DND-41 (cell line): ENCODE data around the gene GPER1.

Experiments used
- ATAC-seq: fragments of 200-7000 bp; cut with Tn5 transposase; 3 replicates; pipeline ENCODE4 v1.9.1; 2021; ENCODE audit warnings: low read depth; ENCODE audit not compliant: insufficient read depth
- DNase-seq: peaks from one replicate; pipeline ENCODE4 v3.0.0-alpha.2; 2020
- H2AFZ ChIP-seq: 2 replicates; pipeline ENCODE4 v1.6.0; 2012; ENCODE audit warnings: low read depth, low read length
- H3K27ac ChIP-seq: 2 replicates; pipeline ENCODE4 v1.5.1; 2012; ENCODE audit warnings: low read length, inconsistent platforms
- H3K27me3 ChIP-seq: fragments of 200-600 bp; sonication (generic); 2 replicates; pipeline ENCODE4 v1.6.0; 2012; ENCODE audit warnings: low read length, mild to moderate bottlenecking, inconsistent platforms; ENCODE audit not compliant: insufficient read depth, poor library complexity
- H3K36me3 ChIP-seq: 2 replicates; pipeline ENCODE4 v1.5.1; 2012; ENCODE audit warnings: low read length, inconsistent platforms; ENCODE audit not compliant: insufficient read depth
- H3K4me1 ChIP-seq: 2 replicates; pipeline ENCODE4 v1.5.1; 2012; ENCODE audit warnings: mild to moderate bottlenecking, low read length; ENCODE audit not compliant: insufficient read depth
- H3K4me2 ChIP-seq: 2 replicates; pipeline ENCODE4 v1.6.0; 2012; ENCODE audit warnings: mild to moderate bottlenecking, moderate library complexity, low read length, inconsistent platforms; ENCODE audit not compliant: insufficient read depth
- H3K4me3 ChIP-seq, 2 experiments: fragments of 200-600 bp in 1 of 2; shearing (Covaris generic) in 1 of 2; 2 replicates each; pipeline ENCODE4 v1.5.1; 2012 to 2016; ENCODE audit warnings: inconsistent platforms in 2 of 2, low read length in 2 of 2, mild to moderate bottlenecking in 2 of 2, low read depth in 1 of 2, moderate library complexity in 1 of 2
- H3K79me2 ChIP-seq: 2 replicates; pipeline ENCODE4 v1.6.0; 2012; ENCODE audit warnings: low read length, inconsistent platforms; ENCODE audit not compliant: insufficient read depth
- H3K9ac ChIP-seq: 2 replicates; pipeline ENCODE4 v1.6.0; 2012; ENCODE audit warnings: low read depth, mild to moderate bottlenecking, inconsistent platforms, low read length, moderate library complexity
- H3K9me3 ChIP-seq: 2 replicates; pipeline ENCODE4 v1.5.1; 2012; ENCODE audit warnings: low read length, moderate library complexity, mild to moderate bottlenecking, inconsistent platforms; ENCODE audit not compliant: insufficient read depth, severe bottlenecking
- H4K20me1 ChIP-seq: 2 replicates; pipeline ENCODE4 v1.6.0; 2012; ENCODE audit warnings: low read length; ENCODE audit not compliant: insufficient read depth
- EZH2 ChIP-seq: IDR thresholded peaks from 3 replicates; pipeline ENCODE4 v1.6.1; 2012; ENCODE audit warnings: borderline replicate concordance, low read depth, mild to moderate bottlenecking, moderate library complexity, low read length, inconsistent platforms; ENCODE audit not compliant: severe bottlenecking
- TF ChIP-seq, protein P1 (sequence below): IDR thresholded peaks from 2 replicates; pipeline ENCODE4 v1.5.1; 2012; ENCODE audit warnings: borderline replicate concordance, low read length, moderate library complexity, mild to moderate bottlenecking; ENCODE audit not compliant: poor library complexity, severe bottlenecking; ENCODE audit errors: extremely low read depth

The GPER1 gene

DNA sequence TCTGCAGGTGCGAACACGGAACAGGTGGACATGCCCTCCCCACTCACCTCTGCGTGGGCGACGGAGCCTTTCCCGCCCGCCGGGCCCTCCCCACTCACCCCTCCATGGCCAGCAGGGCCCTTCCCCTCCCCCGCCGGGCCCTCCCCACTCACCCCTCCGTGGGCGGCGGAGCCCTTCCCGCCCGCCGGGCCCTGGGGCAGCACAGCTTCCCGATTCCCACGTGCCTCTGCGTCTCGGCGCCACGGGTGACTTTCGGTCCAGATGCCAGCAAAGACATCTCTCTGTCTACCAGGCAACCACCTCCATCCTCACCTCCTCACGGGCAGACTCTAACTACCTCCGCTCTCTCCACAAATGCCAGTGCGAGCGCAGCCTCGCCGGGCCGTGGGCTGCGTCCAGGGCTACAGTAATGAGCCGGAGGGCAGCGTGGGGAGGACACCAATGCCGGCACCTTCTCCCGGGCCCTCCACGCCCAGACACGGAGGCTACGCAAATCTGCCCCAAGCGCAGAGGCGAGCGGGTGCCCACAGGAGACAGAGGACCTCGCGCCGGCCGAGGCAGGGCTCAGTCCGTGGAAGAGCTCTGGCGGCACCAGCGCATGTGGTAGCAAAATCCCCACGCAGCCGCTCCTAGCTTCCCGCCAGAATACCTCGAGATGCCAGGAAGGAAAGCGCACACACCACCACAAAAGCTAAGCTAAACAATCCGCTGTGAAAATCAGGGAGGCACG lies 21.8 kb downstream of the GPER1 start:
- H3K27me3 ChIP-seq: no peaks in the 10 kb centered on the region
- H3K9me3 ChIP-seq: no peaks in the 10 kb centered on the region
- no peak overlapping the region for H3K27ac ChIP-seq
- H3K4me1 ChIP-seq: no peaks in the 10 kb centered on the region
- H3K79me2 ChIP-seq: no peaks in the 10 kb centered on the region
- TF ChIP-seq, protein P1, sequence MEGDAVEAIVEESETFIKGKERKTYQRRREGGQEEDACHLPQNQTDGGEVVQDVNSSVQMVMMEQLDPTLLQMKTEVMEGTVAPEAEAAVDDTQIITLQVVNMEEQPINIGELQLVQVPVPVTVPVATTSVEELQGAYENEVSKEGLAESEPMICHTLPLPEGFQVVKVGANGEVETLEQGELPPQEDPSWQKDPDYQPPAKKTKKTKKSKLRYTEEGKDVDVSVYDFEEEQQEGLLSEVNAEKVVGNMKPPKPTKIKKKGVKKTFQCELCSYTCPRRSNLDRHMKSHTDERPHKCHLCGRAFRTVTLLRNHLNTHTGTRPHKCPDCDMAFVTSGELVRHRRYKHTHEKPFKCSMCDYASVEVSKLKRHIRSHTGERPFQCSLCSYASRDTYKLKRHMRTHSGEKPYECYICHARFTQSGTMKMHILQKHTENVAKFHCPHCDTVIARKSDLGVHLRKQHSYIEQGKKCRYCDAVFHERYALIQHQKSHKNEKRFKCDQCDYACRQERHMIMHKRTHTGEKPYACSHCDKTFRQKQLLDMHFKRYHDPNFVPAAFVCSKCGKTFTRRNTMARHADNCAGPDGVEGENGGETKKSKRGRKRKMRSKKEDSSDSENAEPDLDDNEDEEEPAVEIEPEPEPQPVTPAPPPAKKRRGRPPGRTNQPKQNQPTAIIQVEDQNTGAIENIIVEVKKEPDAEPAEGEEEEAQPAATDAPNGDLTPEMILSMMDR: no peak
- TF ChIP-seq EZH2: no peak
- no peak overlapping the region for H3K4me2 ChIP-seq
- ATAC-seq (no peak), DNase-seq (no peak)
- no peak overlapping the region for H2AFZ ChIP-seq
- peaks cover 19% of the 10 kb centered on the region; the same call in 1 of the 2 replicates for H4K20me1 ChIP-seq
- no peak overlapping the region for H3K9ac ChIP-seq
- peaks cover 7% of the 10 kb centered on the region; the same call in 1 of the 2 replicates for H3K36me3 ChIP-seq
- no peak overlapping the region for H3K4me3 ChIP-seq

- no peaks in the 10 kb centered on the region for H3K27me3 ChIP-seq
- no peaks in the 10 kb centered on the region for H3K4me1 ChIP-seq
- no peaks in the 10 kb centered on the region for H3K9me3 ChIP-seq
- peaks cover 20% of the 10 kb centered on the region for H4K20me1 ChIP-seq
- DNase-seq (no peak), ATAC-seq (no peak)
- peaks cover 7% of the 10 kb centered on the region; the same call in 1 of the 2 replicates for H3K36me3 ChIP-seq
- no peak overlapping the region for H3K27ac ChIP-seq
- no peak overlapping the region for H3K4me2 ChIP-seq
- H3K79me2 ChIP-seq: no peaks in the 10 kb centered on the region
- no peak for TF ChIP-seq EZH2
- TF ChIP-seq, protein P1: no peak
- H3K4me3 ChIP-seq: no peak overlapping the region
- no peak overlapping the region for H2AFZ ChIP-seq
- H3K9ac ChIP-seq: no peak overlapping the region
Observed at GRCh38 chr7:1110358-1110757, 22.4 kb downstream of the GPER1 start.

DNA sequence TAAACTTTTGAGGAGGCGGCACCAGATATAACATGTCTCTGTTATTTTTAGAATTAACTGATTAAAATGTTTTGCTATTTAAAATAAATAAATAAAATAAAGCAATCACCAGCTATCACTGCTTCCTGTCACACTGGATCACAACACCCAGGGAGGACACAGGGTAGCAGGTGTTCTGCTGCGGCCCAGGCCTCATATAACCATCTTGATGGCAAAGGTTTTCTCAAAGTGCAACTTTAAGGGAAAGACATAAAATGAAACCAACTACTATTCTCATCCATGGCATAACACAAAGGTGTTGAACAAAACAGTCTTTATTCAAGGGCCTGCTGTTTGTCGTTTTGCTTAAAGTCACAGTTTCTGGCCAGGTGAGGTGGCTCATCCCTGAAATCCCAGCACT lies 23.2 kb downstream of the GPER1 start:
- H3K4me2 ChIP-seq: no peak overlapping the region
- TF ChIP-seq, protein P1: no peak
- TF ChIP-seq EZH2: no peak
- no peaks in the 10 kb centered on the region for H3K27me3 ChIP-seq
- DNase-seq: no peak
- no peak for ATAC-seq
- H3K27ac ChIP-seq: no peak overlapping the region
- no peak overlapping the region for H3K9ac ChIP-seq
- no peak overlapping the region for H3K4me3 ChIP-seq
- H3K79me2 ChIP-seq: no peaks in the 10 kb centered on the region
- no peak overlapping the region for H2AFZ ChIP-seq
- H4K20me1 ChIP-seq: peaks cover 26% of the 10 kb centered on the region
- no peaks in the 10 kb centered on the region for H3K4me1 ChIP-seq
- peaks cover 7% of the 10 kb centered on the region; the same call in 1 of the 2 replicates for H3K36me3 ChIP-seq
- H3K9me3 ChIP-seq: no peaks in the 10 kb centered on the region
